ENCODE measurements around the gene PLEKHN1.

- TF ChIP-seq CTCF (conservative IDR thresholded peaks at IDR 0.05; ENCODE audit: low read length) (no peak), EZH2phosphoT487 (IDR thresholded peaks at IDR 0.05; ENCODE audit: borderline replicate concordance, low read depth, low read length) (no peak)
These were observed 58.0 kb downstream of the PLEKHN1 start for GRCh38 chr1:1024149-1024770.
